Measurements from ENCODE around the gene PLXDC1. TPM values are rescaled to one million over a fixed set of nuclear protein-coding genes. Genes with fewer than 3 reads are reported as not detected.

Gene PLXDC1
- total and polyA plus RNA-seq, 2 of the 13 experiments (the other 11 are each of a cell fraction or from before 2014, with no cell fraction given), result not detected

- no peak for TF ChIP-seq ATF6 (CRISPR knock-in tag; conservative IDR thresholded peaks at IDR 0.05)
These were observed 56.1 kb downstream of the PLXDC1 start (continued) for GRCh38 chr17:39095309-39095686.

- ATAC-seq (no peak), DNase-seq (ENCODE audit: low spot score) (no peak), FAIRE-seq (no peak)
- H3K36me3 ChIP-seq (replicated peaks in 1 of 2; ENCODE audit: control insufficient read depth in 1 of 2, insufficient read depth in 2 of 2, low read length in 2 of 2), result no peaks in the 10 kb centered on the region
- 29% methylated on average over 8 of the region's 8 CpGs for WGBS (ENCODE audit: low lambda C conversion rate)
- BruUV-seq (replicated peaks), result no TSS peak
- intact Hi-C loops (cut with micrococcal nuclease; ENCODE audit: unreplicated experiment) (loop anchor here (5.0 kb wide), 1 partner anchor 372 kb away; no protein-coding TSS in a partner anchor), in situ Hi-C loops (cut with HindIII; ENCODE audit: extremely low pct_ligation_motif_present, low pct_unique_long_range_greater_than_20kb) (no loop called here)
- H3K9ac ChIP-seq (ENCODE audit: insufficient read depth, low read depth, low read length), result no peak overlapping the region
- H3K27me3 ChIP-seq (ENCODE audit: control insufficient read depth in 1 of 2, insufficient read depth in 2 of 2, low read length in 2 of 2), result peaks cover 6 to 69% of the 10 kb centered on the region in 2 experiments; a peak in 4 of 5 replicates
- peaks cover 26% of the 10 kb centered on the region for H3K4me1 ChIP-seq (ENCODE audit: insufficient read depth, low read length)
- no peaks in the 10 kb centered on the region for H3K79me2 ChIP-seq (ENCODE audit: insufficient read depth, low read length)
- H2AFZ ChIP-seq (ENCODE audit: low read length), result no peak overlapping the region
- no peak overlapping the region for H3K27ac ChIP-seq (ENCODE audit: extremely low read length, insufficient read depth, low read length)
- CTCF ChIA-PET (ENCODE audit: low intra/inter-chr PET ratio, low total read pairs), result no interaction called here
- TF ChIP-seq RAD21 (CRISPR knock-in tag; IDR thresholded peaks at IDR 0.05) (no peak), FOXP4 (CRISPR knock-in tag; IDR thresholded peaks at IDR 0.05) (no peak), ZNF407 (CRISPR knock-in tag; IDR thresholded peaks at IDR 0.05; ENCODE audit: not compliant biosample characterization) (no peak), FOSL1 (CRISPR knock-in tag; IDR thresholded peaks at IDR 0.05; ENCODE audit: borderline replicate concordance) (no peak), CBX1 (IDR thresholded peaks at IDR 0.05; ENCODE audit: low read depth) (no peak), YEATS4 (CRISPR knock-in tag; IDR thresholded peaks at IDR 0.05; ENCODE audit: borderline replicate concordance) (no peak), NAIF1 (CRISPR knock-in tag; IDR thresholded peaks at IDR 0.05; ENCODE audit: borderline replicate concordance) (no peak)
- no peaks in the 10 kb centered on the region for H4K20me1 ChIP-seq (ENCODE audit: insufficient read depth, low read length)
- H3K4me3 ChIP-seq (replicated peaks in 1 of 3; ENCODE audit: insufficient read depth in 1 of 3, low read depth in 2 of 3, low read length in 3 of 3), result no peak overlapping the region
- H3K9me3 ChIP-seq (ENCODE audit: low read length), result no peaks in the 10 kb centered on the region
- POLR2A ChIA-PET, result no interaction called here
- no peak overlapping the region for H3K4me2 ChIP-seq (ENCODE audit: low read depth, low read length)
These were observed 56.7 kb downstream of the PLXDC1 start for GRCh38 chr17:39094607-39095308.
